ENCODE measurements around the gene BARHL1.
A peak's percentile ranks its signal among the peaks of the same experiment; 100 is the strongest.

BARHL1 gene

GRCh38 chr9:132610661-132611060, 28.3 kb downstream of the BARHL1 start:
- FAIRE-seq: no peak

DNA sequence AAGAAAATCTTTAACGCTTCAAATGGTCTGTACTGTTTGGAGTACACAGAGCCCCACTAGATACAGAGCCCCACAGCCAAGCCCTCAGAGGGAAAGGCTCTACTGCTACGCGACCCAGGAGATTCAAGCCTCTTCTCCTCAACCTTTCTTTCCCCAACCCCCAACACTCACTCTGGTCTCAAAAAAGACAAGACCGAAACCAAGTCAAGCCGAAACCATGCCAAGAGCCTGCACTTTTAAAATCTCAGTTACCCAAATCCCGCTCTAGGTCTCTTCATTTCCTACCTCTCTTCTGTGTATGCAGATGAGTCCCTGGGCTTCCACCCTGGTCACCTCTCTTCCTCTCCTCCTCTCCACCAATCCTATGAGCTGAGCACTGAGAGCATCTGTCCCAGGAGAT, 31.9 kb downstream of the BARHL1 start:
- no peak for FAIRE-seq
- no peak for DNase-seq (ENCODE audit: insufficient read length, low spot score)

More at GRCh38 chr9:132610661-132611060, 28.3 kb downstream of the BARHL1 start:
- no peak for DNase-seq (ENCODE audit: insufficient read length, low spot score)

DNA sequence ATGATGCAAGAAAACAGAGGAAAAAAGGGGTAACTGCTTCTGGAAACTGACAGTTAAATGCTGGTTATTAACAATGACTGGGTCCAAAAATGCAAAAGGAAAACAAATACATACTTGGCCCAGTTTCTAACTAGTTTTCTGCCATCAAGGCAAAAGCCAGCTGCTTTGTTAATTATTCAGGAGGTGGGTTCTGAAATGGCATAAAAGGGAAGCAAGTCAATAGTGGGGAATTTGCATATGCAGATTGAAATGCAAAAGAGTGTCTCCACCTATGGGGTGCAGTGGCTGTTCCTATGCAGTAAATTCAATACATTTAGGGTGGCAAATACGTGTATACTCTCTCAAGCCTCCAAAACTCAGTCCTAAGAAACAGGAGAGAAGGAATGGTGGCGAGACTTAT, 33.4 kb downstream of the BARHL1 start:
- FAIRE-seq (no peak), DNase-seq (ENCODE audit: insufficient read length, low spot score) (no peak)

- FAIRE-seq (no peak), DNase-seq (ENCODE audit: insufficient read length, low spot score) (no peak)
Measured at GRCh38 chr9:132616725-132617124, 34.3 kb downstream of the BARHL1 start.

DNA sequence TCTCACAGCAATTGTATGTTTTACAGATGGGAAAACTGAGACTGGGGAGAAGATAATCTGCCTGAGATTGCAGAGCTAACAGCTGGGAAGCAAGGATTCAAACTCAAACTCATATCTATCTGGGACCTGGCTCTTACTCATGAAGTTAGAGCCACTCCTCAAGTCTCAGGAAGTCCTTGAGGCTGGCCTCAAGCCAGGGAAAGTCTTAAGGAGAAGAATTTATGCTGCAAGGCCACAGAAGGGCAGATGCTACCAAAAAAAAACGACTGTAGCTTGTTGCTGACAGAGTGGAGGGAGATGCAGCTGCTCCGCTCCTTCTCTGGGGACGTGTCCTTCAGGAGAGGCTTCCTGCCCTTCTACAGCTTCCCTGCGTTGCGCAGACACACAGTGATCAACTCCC, 39.8 kb downstream of the BARHL1 start:
- no peak for FAIRE-seq
- no peak for DNase-seq (ENCODE audit: insufficient read length, low spot score)

GRCh38 chr9:132626285-132626684, 43.9 kb downstream of the BARHL1 start:
- FAIRE-seq: no peak
- no peak for DNase-seq (ENCODE audit: insufficient read length, low spot score)

DNA sequence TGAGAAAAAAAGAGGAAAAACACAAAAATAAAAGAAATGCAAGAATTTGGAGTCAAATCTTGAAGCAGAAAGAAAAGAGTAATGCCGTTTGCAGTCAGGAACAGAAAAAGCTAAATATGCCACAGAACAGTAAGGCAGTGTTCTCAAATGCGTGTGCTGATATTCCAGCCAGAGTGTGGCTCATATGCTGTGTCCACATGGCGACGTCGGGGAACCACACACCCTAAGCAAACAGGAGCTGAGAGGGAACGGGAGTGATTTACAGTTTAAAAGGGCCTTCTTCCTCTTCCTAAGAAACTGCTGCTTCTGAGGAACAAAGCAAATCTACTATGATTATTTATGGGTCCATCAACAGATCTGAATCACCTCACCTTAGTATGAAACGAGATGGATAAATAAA, 44.7 kb downstream of the BARHL1 start:
- no peak for FAIRE-seq
- DNase-seq (ENCODE audit: insufficient read length, low spot score): no peak

DNA sequence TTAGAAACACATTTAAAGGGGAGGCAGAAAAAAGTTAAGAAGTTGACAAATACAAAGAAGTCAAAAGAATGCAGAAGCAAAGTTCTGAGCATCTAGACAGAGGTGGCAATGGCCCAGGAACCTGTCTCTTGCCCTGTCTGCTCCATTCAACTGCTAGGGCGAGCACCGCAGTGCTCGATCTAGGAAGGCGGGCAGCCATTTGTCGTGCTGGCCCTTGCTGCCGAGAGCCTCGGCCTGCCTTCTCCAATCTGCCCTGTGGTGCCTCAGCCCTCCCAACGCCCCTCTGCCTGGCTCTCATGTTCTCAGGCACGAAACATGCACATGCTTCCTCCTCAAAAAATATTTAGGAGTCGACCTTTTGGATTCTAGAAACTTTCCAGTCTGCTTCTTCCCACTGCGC, 45.2 kb downstream of the BARHL1 start:
- DNase-seq (ENCODE audit: insufficient read length, low spot score) (no peak), FAIRE-seq (no peak)

- DNase-seq (ENCODE audit: insufficient read length, low spot score): no peak
- no peak for FAIRE-seq
Measured at GRCh38 chr9:132628746-132629145, 46.3 kb downstream of the BARHL1 start.

DNA sequence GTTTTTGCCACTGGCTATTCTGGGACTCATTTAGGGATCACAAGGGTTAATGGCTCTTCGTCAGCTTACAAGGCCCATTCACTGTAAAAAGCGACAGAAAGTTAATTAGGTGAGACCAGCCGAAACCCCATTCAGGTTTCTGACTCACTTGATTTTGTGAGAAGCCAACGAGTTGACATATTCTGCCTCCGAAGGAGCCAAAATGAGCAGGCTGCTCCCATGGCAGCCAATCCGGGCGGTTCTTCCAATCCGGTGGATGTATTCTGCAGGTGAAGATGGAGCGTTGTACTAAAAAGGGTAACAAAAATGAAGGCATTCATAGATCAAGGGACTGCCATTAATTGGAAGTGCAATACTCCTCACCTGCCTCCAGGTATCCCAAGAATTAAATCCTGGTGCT, 47.7 kb downstream of the BARHL1 start:
- DNase-seq (ENCODE audit: insufficient read length, low spot score): no peak
- no peak for FAIRE-seq

- FAIRE-seq (no peak), DNase-seq (ENCODE audit: insufficient read length, low spot score) (no peak)
Measured at GRCh38 chr9:132630811-132631210, 48.4 kb downstream of the BARHL1 start.

- peak; percentile 27 for DNase-seq (ENCODE audit: insufficient read length, low spot score)
- FAIRE-seq: no peak
Measured at GRCh38 chr9:132631280-132631679, 48.9 kb downstream of the BARHL1 start.

DNA sequence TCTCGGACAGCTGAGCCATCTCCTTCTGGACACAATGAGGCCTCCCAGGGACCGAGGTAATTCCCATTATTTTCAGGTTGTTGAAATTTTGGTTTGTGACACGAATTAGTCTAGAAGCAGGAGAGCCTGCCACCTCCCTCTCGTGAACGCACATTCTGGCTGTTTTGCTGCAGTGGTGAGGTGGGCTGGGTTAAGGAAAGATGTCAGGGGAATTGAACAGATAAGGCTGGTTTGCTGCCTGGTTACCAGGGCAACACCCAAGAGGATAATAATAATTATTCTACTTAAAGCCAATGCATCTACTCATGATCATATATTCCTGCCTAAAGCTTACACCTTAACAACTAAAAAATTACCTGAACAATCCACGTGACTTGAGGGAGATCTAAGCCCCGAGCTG, 49.3 kb downstream of the BARHL1 start:
- DNase-seq (ENCODE audit: insufficient read length, low spot score): no peak
- FAIRE-seq: no peak

DNA sequence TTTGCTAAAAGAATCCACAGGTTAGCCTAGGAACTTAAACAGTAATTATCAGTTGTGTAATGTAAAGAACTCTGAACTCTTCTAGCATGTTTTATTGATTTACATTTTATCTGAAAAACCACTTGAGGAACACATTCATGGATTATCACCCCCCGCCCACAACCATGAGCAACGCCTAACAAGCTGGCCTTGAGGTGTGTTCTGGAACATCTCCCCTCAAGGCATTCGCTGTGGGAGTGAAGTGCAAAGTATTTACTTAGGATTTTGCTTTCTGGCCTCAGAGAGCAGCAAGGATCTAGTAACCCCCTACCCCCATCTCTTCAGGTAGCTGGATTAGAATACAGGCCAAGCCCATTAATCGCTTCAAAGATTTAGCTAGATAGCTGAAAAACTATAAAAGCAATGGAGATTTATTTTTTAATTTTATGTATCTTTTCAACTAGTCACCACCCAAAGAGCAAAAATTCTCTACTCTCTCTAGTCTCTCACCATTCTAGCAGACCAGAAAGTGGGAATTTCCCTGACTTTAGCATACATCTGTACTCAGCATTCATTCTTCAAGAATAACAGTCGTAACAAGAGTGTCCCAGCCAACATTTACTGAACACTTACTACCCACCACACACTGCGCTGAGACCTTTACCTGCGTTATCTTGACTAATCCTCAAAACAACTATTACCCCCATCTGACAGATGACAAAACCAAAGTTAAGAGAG, 50.2 kb downstream of the BARHL1 start:
- FAIRE-seq (no peak), DNase-seq (ENCODE audit: insufficient read length, low spot score) (no peak)

GRCh38 chr9:132634327-132634726, 51.9 kb downstream of the BARHL1 start:
- no peak for FAIRE-seq
- no peak for DNase-seq (ENCODE audit: insufficient read length, low spot score)

DNA sequence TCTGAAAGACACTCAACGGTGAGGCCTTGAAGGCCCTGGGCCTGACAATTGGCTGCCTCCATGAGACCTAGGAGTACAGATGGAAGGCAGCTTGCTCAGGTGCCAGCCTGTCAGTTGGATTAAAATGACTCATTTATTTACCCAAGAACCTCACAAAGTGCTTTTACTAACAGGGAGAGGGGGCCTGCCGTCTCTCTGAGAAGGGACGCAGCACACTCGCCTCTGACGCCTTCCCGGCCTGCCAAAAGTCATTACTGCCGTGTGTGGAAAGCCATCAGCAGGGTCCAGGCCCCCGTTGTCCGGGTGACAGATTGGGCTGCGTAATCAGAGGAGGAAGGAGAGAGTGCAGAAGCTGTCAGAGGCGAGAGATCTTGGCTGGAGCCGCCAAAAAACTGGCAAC, 54.9 kb downstream of the BARHL1 start:
- no peak for FAIRE-seq
- no peak for DNase-seq (ENCODE audit: insufficient read length, low spot score)

DNA sequence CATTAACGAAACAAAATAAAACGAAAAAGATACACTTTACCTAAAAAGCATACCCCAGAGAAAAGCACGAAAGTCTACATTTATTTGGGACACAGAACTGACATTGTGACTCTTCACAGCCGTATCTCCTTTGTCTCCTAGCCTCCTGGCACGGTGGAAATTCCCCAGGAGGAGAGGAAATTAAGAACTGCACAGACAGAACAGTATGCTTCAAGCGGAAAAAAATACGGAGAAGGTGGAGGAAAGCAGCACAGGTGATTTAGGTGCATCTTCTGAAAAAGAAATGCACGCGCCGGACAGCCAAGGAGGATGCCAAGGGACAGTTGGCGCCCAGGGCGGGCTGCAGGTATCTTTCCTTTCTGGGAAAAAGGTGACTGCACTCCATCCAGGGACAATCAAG, 55.4 kb downstream of the BARHL1 start:
- DNase-seq (ENCODE audit: insufficient read length, low spot score): no peak
- no peak for FAIRE-seq

- no peak for FAIRE-seq
Measured at GRCh38 chr9:132638240-132638639, 55.8 kb downstream of the BARHL1 start.

GRCh38 chr9:132639322-132639721, 56.9 kb downstream of the BARHL1 start:
- FAIRE-seq (no peak), DNase-seq (ENCODE audit: insufficient read length, low spot score) (no peak)

More at GRCh38 chr9:132638240-132638639, 55.8 kb downstream of the BARHL1 start:
- DNase-seq (ENCODE audit: insufficient read length, low spot score): no peak

All from HTR-8/SVneo (cell line).